ENCODE measurements around the gene ACBD6.

The ACBD6 gene

DNA sequence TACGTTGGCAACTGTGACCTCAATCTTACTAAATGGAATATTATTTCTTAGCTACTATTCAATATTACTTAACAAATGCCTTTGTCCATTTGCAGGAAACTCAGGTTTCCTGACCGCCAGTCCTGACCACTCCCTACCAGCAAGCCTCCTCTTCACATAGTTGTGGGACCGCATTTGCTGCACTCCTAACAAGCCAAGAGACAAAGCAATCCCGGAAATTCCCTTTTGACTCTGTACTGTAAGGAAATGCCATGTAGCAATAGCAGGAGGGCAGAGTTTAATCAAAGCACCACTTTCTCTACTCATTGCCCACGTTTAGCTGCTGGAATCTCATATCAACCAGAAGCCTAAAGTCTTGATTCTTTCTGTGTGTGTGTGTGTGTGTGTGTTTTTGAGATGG is 28.1 kb upstream of the ACBD6 start:
- H3K36me3 ChIP-seq (replicated peaks): no peaks in the 10 kb centered on the region
- TF ChIP-seq CTCF (IDR thresholded peaks at IDR 0.05; ENCODE audit: low read depth, low read length, missing control alignments): no peak
- H3K4me3 ChIP-seq (ENCODE audit: low read depth, low read length): no peak overlapping the region
- in situ Hi-C loops (cut with HindIII; ENCODE audit: low pct_ligation_motif_present, low sequenced_read_pairs): no loop called here
- peak; percentile 80 for DNase-seq
- H3K27ac ChIP-seq: no peak overlapping the region
- H3K27me3 ChIP-seq (replicated peaks): no peaks in the 10 kb centered on the region

DNA sequence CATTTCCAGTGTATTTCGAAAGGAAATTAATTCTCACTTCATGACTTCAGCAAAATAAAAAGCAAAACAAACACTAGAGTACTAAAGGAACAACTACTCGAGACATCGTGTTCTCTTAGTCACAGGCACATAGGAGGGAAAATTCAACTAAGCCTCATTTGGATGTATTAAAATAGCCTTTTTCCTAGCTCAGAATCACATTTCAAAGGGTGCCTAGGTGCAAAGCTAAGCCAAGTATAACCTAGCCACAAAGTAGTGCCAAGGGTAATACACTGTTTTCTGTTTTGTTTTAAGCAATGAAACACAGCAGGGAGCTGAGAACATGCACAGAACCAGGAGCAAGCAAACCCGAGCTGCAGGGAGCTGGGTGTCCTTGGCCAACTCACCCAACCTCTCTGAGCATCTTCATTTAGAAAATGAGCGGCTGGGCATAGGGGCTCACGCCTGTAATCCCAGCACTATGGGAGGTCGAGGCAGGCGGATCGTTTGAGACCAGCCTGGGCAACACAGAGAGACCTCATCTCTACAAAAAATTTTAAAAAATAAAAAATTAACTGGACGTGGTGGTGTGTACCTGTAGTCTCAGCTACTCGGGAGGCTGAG is 26.6 kb upstream of the ACBD6 start:
- H3K36me3 ChIP-seq (replicated peaks): no peaks in the 10 kb centered on the region
- DNase-seq: no peak
- in situ Hi-C loops (cut with HindIII; ENCODE audit: low pct_ligation_motif_present, low sequenced_read_pairs): no loop called here
- no peak overlapping the region for H3K27ac ChIP-seq
- no peak overlapping the region for H3K4me3 ChIP-seq (ENCODE audit: low read depth, low read length)
- no peaks in the 10 kb centered on the region for H3K27me3 ChIP-seq (replicated peaks)
- no peak for TF ChIP-seq CTCF (IDR thresholded peaks at IDR 0.05; ENCODE audit: low read depth, low read length, missing control alignments)

DNA sequence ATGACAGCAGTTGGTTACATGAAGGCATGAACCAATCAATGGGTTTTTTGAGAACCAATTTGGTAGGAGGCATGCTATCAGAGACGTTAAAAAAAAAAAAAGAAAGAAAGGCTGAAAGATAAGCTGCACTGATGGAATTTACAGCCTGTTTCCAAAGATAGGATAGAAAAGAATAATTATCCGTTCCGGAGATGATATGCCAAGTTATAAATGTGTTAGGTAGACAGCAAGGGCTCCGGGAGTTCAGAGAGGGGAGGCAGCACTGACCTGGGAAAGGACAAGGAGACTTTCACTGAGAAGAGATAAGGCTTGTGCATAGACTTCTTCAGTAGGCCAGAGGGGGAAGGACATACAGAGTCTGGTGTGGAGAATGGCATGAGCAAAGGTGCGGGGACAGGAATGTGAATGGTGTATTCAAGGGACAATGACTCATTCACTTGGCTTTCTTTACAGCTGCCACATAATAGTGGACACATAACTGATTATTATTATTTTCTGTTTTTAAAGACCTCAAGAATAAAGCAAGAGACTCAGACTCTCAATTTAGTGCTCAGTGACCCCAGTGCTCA is 24.8 kb upstream of the ACBD6 start:
- peak; percentile 50 for DNase-seq
- no peak overlapping the region for H3K27ac ChIP-seq
- in situ Hi-C loops (cut with HindIII; ENCODE audit: low pct_ligation_motif_present, low sequenced_read_pairs): no loop called here
- H3K27me3 ChIP-seq (replicated peaks): no peaks in the 10 kb centered on the region
- no peaks in the 10 kb centered on the region for H3K36me3 ChIP-seq (replicated peaks)
- H3K4me3 ChIP-seq (ENCODE audit: low read depth, low read length): no peak overlapping the region
- no peak for TF ChIP-seq CTCF (IDR thresholded peaks at IDR 0.05; ENCODE audit: low read depth, low read length, missing control alignments)

DNA sequence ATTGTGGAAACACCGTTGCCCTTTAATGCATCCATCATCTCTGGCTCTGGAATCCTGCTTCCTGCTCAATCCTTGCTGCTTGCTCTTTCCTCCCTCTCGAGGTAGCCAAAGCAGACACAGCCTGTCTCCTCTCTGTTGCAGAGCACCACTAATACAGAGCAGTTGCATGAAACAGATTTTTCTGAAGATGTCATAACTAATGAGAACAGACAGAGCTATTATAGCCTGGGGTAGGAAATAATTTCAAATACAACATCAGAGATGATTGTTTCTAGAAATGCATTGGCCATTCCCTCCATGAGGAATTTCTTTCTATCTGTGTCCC is 23.3 kb upstream of the ACBD6 start:
- TF ChIP-seq CTCF (IDR thresholded peaks at IDR 0.05; ENCODE audit: low read depth, low read length, missing control alignments): no peak
- no peak for DNase-seq
- no peaks in the 10 kb centered on the region for H3K27me3 ChIP-seq (replicated peaks)
- no peak overlapping the region for H3K27ac ChIP-seq
- H3K4me3 ChIP-seq (ENCODE audit: low read depth, low read length): no peak overlapping the region
- in situ Hi-C loops (cut with HindIII; ENCODE audit: low pct_ligation_motif_present, low sequenced_read_pairs): no loop called here
- H3K36me3 ChIP-seq (replicated peaks): no peaks in the 10 kb centered on the region

DNA sequence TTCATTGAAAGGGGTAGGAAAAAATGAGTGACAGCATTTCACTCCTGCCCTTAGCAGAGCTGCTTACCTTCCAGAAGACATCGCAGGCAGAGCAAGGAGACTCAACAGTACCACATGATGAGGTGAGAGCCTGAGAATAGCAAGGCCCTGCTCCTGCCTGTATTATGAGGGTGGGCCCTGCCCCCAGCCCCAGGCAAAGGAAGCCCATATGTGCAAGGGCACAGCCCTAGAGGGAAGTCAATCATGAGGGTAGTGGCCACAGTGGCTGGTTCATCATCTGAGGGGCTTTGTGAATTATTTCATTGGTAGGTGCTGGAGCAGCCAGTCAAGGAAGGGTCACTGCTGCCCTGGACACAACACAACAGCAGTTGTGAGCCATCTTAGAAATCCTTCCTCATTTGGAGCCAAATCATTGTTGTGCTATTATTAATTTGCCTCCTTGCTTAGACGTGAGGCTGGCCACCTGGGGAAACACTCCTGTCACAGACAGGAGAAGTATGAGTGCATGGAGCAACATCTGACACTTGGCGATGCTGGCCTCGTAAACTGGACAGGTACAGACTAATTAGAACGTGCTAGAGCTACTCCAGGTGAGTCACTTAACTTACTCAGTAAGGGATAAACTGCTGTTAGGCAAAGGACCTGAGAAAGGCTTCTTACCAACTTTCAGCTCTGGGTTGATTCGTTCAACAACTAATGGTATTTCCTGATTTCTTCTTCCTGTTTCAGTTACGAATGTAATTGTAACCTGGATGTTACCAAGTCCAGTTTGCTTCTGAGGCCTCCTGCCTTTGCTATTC is 22.7 kb upstream of the ACBD6 start:
- H3K27ac ChIP-seq: no peak overlapping the region
- no peak for TF ChIP-seq CTCF (IDR thresholded peaks at IDR 0.05; ENCODE audit: low read depth, low read length, missing control alignments)
- in situ Hi-C loops (cut with HindIII; ENCODE audit: low pct_ligation_motif_present, low sequenced_read_pairs): loop anchor here (25.0 kb wide), 2 partner anchors 337 to 637 kb away; no protein-coding TSS in a partner anchor
- no peak for DNase-seq
- no peak overlapping the region for H3K4me3 ChIP-seq (ENCODE audit: low read depth, low read length)
- H3K36me3 ChIP-seq (replicated peaks): no peaks in the 10 kb centered on the region
- H3K27me3 ChIP-seq (replicated peaks): no peaks in the 10 kb centered on the region

Data from brain microvascular endothelial cell (primary cell).